ENCODE measurements around the gene CAMTA1.

CAMTA1 gene

DNA sequence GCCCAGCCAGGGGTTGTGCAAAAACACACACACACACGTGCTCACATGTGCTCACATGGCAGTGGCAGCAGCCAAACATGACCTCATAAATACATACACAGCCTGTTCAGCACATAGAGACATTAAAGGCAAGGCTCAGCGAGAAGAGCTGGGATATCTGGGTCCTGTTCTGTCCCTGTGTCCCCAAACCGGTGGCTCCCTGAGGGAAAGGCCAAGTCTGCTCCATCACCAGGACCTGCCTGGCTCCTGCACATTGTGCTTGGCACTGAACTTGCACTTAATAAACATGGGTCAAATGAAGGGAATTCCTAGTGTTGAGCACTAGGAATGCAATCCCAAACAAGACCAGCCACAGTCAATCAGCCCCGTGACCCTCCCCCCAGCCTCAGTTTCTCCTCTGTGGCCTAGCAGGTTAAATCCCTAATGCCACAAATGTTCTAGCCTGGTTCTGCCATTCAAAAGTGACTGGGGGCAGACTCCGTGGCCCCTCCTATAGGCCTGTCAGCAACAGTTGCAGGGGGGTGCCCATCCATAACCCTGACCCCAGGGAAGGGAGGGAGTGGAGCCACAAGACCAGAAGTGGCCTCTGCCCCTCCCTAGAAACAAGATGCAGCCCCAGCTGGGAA lies 825.0 kb downstream of the CAMTA1 start:
- no peak overlapping the region for H3K4me3 ChIP-seq (ENCODE audit: control insufficient read depth, low read depth, low read length)
- TF ChIP-seq, protein P1, sequence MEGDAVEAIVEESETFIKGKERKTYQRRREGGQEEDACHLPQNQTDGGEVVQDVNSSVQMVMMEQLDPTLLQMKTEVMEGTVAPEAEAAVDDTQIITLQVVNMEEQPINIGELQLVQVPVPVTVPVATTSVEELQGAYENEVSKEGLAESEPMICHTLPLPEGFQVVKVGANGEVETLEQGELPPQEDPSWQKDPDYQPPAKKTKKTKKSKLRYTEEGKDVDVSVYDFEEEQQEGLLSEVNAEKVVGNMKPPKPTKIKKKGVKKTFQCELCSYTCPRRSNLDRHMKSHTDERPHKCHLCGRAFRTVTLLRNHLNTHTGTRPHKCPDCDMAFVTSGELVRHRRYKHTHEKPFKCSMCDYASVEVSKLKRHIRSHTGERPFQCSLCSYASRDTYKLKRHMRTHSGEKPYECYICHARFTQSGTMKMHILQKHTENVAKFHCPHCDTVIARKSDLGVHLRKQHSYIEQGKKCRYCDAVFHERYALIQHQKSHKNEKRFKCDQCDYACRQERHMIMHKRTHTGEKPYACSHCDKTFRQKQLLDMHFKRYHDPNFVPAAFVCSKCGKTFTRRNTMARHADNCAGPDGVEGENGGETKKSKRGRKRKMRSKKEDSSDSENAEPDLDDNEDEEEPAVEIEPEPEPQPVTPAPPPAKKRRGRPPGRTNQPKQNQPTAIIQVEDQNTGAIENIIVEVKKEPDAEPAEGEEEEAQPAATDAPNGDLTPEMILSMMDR (conservative IDR thresholded peaks at IDR 0.05; ENCODE audit: control insufficient read depth, insufficient read depth, low read depth, low read length): no peak
- DNase-seq (ENCODE audit: low read depth): no peak

DNA sequence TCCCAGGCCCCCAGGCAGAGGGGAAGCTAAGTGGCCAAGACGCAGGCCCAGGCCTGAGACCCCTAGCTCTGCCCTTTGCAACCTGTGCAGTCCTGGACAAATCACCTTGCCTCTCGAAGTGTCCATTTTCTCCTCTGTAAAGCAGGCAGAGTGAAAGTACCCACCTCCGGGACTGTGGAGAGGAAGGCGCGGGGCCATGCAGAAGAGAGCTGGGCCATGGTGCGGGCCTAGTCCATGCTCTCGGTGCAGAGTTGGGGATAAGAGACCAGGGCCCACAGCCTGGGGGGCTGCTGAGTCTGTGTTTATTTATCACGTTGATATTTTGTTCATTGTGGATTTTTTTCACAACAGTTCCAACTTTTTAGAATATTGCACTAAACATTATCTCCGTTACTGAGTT lies 825.7 kb downstream of the CAMTA1 start:
- TF ChIP-seq, protein P1 (conservative IDR thresholded peaks at IDR 0.05; ENCODE audit: control insufficient read depth, insufficient read depth, low read depth, low read length): no peak
- no peak for DNase-seq (ENCODE audit: low read depth)
- H3K4me3 ChIP-seq (ENCODE audit: control insufficient read depth, low read depth, low read length): no peak overlapping the region

DNA sequence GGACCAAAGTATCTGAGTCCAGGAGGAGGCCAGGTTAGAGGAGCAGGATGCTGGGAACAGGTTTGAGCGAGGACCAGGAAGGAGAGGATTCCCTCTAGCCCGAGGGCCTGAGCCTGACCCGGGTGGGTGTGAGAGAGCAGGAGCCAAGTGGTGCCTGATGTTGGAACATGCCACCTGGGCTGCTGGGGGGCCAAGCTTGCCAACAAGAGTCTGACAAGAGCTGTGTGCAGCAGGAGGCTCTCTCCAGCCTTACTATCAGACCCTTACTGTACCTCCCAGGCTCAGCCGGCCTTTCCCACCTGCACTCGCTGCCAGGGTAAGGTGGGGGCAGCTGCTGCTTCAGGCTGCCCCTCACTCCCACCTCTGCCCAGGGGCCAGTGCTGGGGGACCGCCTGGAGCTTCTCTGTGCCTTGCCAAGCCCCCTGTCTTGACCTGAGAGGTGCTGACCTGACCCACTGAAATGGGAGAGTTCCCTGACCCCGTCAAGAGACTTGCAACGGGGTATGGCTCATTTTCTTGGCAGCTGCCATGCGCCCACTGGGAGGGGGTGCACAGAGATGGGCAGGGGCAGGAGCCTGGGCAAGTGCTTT lies 826.3 kb downstream of the CAMTA1 start:
- DNase-seq (ENCODE audit: low read depth): no peak
- H3K4me3 ChIP-seq (ENCODE audit: control insufficient read depth, low read depth, low read length): no peak overlapping the region
- TF ChIP-seq, protein P1 (conservative IDR thresholded peaks at IDR 0.05; ENCODE audit: control insufficient read depth, insufficient read depth, low read depth, low read length): no peak

DNA sequence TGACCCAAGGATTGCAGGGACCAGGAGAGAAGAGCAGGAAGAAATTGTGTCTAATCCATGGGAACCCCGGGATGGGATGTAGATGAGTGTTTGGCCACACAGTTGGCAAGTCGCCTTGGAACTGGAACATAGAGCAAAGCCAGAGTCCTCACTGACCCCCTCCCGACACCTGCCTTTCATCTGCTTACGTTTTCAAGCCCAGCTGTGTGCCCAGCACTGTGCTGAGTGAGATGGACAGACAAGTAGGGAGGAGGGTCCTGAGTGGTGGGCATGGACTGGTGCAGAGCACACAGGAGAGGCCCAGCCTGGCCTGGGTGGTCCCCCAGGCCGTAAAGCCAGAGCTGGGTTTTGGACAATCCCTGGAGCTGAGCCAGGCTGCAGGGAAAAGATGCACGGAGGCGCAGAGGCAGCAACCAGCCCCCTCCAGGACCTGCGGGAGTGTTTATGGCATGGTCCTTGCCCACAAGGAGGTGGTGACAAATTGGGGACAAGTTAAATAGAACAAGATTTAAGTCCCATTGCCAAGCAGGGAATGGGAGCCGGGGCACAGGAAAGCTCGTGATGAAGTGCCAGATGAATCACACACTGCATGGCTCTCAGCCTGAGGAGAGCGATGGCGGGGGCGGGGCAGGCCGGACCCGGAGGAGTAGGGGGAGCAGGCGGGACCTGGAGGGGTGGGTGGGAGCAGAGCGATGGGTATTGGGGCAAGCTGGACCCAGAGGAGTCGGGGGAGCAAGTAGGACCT lies 828.0 kb downstream of the CAMTA1 start:
- TF ChIP-seq, protein P1 (conservative IDR thresholded peaks at IDR 0.05; ENCODE audit: control insufficient read depth, insufficient read depth, low read depth, low read length): no peak
- no peak overlapping the region for H3K4me3 ChIP-seq (ENCODE audit: control insufficient read depth, low read depth, low read length)
- no peak for DNase-seq (ENCODE audit: low read depth)

DNA sequence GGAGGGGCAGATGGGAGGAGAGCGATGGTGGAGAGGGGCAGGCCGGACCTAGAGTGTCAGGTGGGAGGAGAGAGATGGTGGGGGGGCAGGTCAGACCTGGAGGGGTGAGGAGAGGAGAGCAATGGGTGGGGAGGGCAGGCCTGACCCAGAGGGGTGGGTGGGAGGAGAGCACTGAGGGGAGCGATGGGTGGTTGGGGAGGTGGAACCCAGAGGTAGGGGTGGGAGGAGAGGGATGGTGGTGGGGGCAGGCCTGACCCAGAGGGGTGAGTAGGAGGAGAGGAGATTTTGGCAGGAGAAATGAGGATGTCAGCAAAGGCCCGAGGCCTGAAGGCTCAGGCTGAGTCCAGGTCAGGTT lies 828.6 kb downstream of the CAMTA1 start:
- TF ChIP-seq, protein P1 (conservative IDR thresholded peaks at IDR 0.05; ENCODE audit: control insufficient read depth, insufficient read depth, low read depth, low read length): no peak
- no peak overlapping the region for H3K4me3 ChIP-seq (ENCODE audit: control insufficient read depth, low read depth, low read length)
- no peak for DNase-seq (ENCODE audit: low read depth)

DNA sequence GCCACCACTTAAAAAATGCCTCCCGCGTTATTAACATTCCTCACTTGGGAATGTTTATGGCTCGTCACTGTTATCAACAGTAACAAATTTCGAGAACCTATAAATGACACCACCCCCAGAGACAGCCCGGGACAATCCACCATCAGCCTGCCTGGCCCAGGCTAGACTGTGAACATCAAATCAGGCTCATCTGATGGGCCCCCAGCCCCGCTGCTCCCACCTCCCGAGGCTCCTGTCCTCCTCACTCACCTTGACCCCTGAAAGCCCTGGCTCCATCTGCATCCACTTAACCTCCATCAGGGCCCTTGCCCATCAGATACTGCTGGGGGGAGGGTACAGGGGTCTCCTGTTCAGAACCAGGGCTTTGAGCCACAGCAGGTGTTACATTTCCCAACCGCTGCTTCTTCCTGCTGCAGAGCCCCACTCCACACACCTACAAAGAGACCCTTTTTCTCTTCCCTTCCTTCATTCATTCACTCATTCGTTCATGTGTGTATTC lies 829.4 kb downstream of the CAMTA1 start:
- TF ChIP-seq, protein P1 (conservative IDR thresholded peaks at IDR 0.05; ENCODE audit: control insufficient read depth, insufficient read depth, low read depth, low read length): no peak
- no peak for DNase-seq (ENCODE audit: low read depth)
- no peak overlapping the region for H3K4me3 ChIP-seq (ENCODE audit: control insufficient read depth, low read depth, low read length)

All from fibroblast of mammary gland (primary cell).